Stimulated activated naive CD8-positive, alpha-beta T cell treated with anti-CD3 and anti-CD28 coated beads, Interleukin-15, Interleukin-2, amounts not matched to agents 100 ng/mL and 50 ng/mL, for 24 hours (primary cell): ENCODE results near the gene DRC3.

Source experiments
- H3K27ac Mint-ChIP-seq: one replicate; pipeline ENCODE4 v1.8.0; 2021; ENCODE audit warnings: mild to moderate bottlenecking, mixed read lengths
- H3K27me3 Mint-ChIP-seq: one replicate; pipeline ENCODE4 v1.8.0; 2021; ENCODE audit warnings: mixed read lengths
- H3K36me3 Mint-ChIP-seq: one replicate; pipeline ENCODE4 v1.8.0; 2021; ENCODE audit warnings: low read depth, mixed read lengths
- H3K4me1 Mint-ChIP-seq: one replicate; pipeline ENCODE4 v1.8.0; 2021; ENCODE audit warnings: low read depth, mixed read lengths
- H3K4me3 Mint-ChIP-seq: one replicate; pipeline ENCODE4 v1.8.0; 2021; ENCODE audit warnings: mild to moderate bottlenecking, mixed read lengths
- H3K9me3 Mint-ChIP-seq: one replicate; pipeline ENCODE4 v1.8.0; 2021; ENCODE audit warnings: mixed read lengths

DRC3 gene

DNA sequence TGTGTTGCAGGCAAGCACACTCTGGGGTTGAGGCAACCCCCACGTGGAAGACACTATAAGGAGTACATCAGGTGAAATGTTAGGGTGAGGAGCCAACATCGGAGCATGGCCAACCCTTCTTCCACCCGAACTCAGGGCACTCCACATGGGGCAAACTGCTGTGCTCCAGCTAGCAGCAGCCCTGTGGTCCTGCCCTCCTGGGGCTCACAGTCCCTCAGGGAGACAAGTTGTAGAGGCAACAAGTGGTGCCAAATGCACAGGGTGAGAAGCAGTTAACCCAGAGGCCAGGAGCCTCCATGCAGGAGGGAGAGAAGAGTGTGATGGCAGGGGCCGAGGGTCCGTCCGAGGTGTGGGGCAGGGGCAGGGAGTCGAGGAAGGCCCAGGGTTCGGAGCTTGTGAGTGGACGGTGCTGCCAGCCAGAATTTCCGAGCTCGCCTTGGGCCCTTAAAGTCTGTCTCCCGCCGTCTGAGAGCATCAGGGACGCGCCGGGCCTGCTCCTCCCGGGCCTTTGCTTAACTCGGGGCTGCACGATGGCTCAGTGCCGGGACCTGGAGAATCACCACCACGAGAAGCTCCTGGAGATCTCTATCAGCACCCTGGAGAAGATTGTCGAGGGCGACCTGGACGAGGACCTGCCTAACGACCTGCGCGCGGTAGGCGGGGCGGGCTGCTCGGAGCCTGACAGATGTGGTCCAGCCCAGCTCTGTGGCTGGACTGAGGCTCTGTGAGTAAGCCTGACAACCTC, 34.0 kb downstream of the DRC3 start:
- H3K9me3 Mint-ChIP-seq, result no peaks in the 10 kb centered on the region
- H3K4me1 Mint-ChIP-seq, result no peaks in the 10 kb centered on the region
- H3K4me3 Mint-ChIP-seq, result no peak overlapping the region
- H3K27ac Mint-ChIP-seq, result no peak overlapping the region
- peaks cover 8% of the 10 kb centered on the region for H3K36me3 Mint-ChIP-seq
- H3K27me3 Mint-ChIP-seq, result no peaks in the 10 kb centered on the region

DNA sequence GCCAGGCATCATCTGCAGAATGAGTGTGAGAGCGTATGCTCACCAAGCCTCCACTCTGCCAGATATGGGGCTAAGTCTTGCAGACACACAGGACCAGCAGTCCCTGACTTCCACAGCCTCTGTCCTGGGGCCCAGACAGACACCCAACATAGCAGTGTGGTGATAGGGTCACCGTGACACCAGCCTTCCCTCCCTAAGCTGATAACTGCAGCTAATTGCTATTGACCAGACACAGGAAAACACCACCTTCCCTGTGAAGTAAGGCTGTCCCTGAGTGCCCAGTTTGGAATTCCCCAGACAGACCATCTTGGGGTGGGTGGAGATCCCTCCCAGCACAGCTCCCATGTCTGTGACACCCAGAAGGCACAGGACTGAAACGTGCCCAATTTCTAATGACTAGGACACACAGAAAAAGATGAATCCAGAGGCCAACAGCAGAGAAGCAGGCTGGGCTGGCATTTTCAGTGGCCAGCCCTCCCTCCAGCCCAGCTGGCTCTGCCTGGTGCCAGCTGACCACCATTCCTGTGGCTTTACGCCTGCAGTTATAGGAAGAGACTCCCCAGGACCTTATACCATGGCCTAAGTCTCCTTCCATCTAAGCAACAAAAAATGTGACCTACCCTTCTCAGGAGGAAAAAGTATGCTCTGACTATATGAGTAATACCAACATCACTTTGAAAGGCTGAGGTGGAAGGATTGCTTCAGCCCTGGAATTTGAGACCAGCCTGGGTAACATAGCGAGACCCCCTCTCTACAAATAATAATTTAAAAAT, 36.0 kb downstream of the DRC3 start:
- no peaks in the 10 kb centered on the region for H3K4me1 Mint-ChIP-seq
- no peak overlapping the region for H3K4me3 Mint-ChIP-seq
- peaks cover 17% of the 10 kb centered on the region for H3K36me3 Mint-ChIP-seq
- H3K27ac Mint-ChIP-seq, result no peak overlapping the region
- H3K27me3 Mint-ChIP-seq, result no peaks in the 10 kb centered on the region
- H3K9me3 Mint-ChIP-seq, result no peaks in the 10 kb centered on the region

DNA sequence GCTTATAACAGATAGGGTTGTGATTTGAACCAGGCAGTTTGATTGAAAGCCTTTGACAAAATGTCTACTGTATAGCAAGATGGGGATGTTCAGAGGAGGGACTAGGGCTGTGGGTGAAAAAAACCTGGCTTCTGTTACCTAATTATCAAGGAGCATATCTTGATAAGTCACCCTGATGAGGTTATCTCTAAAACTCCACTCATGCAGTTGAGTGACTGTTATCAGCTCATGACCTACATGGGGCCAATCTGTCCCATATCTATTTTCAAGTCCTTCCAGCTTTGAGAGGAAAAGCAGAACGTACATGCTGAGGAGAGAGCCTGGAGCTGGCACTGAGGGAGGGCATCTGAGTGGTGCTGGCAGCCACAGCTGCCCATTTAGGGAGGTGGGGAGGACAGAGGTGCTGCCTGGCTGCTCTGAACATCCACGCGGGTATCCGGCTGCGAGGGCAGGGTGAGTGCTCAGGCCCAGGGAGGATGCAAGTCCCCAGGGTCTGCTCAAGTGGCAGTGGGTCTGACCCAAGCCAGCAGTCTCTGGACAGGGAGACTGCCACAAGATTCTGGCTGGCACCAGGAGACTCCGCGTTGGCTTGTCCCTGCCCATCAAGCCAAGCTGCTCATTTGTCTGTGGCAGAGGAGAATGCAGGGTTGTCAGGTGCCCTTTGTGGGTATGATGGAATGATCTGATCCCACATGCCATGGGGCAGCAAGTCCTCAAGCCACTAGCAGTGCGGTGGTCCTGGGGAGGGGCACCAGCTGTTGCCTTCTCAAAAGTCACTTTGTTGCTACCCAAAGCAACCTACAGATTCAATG, 37.2 kb downstream of the DRC3 start:
- H3K4me3 Mint-ChIP-seq, result no peak overlapping the region
- H3K27ac Mint-ChIP-seq, result no peak overlapping the region
- no peaks in the 10 kb centered on the region for H3K27me3 Mint-ChIP-seq
- H3K36me3 Mint-ChIP-seq, result peaks cover 17% of the 10 kb centered on the region
- H3K9me3 Mint-ChIP-seq, result no peaks in the 10 kb centered on the region
- H3K4me1 Mint-ChIP-seq, result no peaks in the 10 kb centered on the region

DNA sequence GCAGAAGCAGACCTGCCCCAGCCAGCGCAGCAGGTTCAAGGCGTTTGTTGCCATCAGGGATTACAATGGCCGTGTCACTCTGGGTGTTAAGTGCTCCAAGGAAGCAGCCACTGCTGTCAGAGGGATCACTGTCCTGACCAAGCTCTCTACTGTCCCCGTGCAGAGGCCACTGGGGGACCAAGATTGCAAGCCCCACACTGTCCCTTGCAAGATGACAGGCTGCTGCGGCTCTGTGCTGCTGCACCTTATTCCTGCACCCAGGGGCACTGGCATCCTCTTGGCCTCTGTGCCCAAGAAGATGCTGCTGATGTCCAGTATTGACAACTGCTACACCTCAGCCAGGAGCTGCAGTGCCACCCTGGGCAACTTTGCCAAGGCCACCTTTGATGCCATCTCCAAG, 38.6 kb downstream of the DRC3 start:
- Mint-ChIP-seq H3K27ac (no peak overlapping the region), H3K36me3 (peaks cover 22% of the 10 kb centered on the region), H3K27me3 (no peaks in the 10 kb centered on the region), H3K4me3 (no peak overlapping the region), H3K4me1 (no peaks in the 10 kb centered on the region), H3K9me3 (no peaks in the 10 kb centered on the region)

DNA sequence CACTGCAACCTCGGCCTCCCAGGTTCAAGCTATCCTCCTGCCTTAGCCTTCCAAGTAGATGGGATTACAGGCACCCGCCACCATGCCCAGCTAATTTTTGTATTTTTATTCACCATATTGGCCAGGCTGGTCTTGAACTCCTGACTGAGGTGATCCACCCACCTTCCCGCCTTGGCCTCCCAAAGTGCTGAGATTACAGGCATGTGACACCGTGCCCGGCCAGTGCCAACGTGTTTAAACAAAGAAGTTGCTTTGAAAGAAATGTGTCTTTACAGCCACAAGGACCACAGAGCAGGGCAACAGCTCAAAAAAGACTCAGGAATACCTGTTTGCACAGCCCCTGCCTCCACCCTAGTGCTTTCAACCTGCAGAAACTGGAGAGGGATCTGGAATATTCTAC, 41.3 kb downstream of the DRC3 start:
- no peaks in the 10 kb centered on the region for H3K9me3 Mint-ChIP-seq
- H3K36me3 Mint-ChIP-seq, result peaks cover 25% of the 10 kb centered on the region

DNA sequence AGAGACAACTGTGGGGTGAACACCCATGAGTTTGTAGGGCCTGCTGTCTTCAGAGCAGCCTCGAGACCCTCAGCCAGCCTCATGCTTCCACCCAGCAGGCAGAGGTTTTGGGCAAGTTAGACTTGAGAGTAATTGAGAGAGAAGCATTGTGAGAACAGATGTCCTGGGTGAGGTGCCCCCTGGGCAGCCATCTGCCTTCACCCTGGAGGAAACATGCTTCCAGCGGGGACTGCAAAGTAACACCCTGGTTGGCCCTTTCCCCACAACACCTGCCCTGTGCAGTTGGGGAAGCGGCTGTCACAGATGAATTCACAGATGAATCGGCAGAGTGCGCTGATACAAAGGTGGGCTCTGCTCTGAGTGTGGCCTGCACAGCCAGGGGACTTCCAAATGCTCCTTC, 42.9 kb downstream of the DRC3 start:
- H3K36me3 Mint-ChIP-seq, result peaks cover 27% of the 10 kb centered on the region
- H3K4me3 Mint-ChIP-seq, result no peak overlapping the region
- no peaks in the 10 kb centered on the region for H3K4me1 Mint-ChIP-seq
- no peak overlapping the region for H3K27ac Mint-ChIP-seq
- no peaks in the 10 kb centered on the region for H3K27me3 Mint-ChIP-seq
- H3K9me3 Mint-ChIP-seq, result no peaks in the 10 kb centered on the region

More for the DNA sequence above, 41.3 kb downstream of the DRC3 start:
- no peaks in the 10 kb centered on the region for H3K27me3 Mint-ChIP-seq
- no peak overlapping the region for H3K4me3 Mint-ChIP-seq
- no peak overlapping the region for H3K27ac Mint-ChIP-seq
- no peaks in the 10 kb centered on the region for H3K4me1 Mint-ChIP-seq

DNA sequence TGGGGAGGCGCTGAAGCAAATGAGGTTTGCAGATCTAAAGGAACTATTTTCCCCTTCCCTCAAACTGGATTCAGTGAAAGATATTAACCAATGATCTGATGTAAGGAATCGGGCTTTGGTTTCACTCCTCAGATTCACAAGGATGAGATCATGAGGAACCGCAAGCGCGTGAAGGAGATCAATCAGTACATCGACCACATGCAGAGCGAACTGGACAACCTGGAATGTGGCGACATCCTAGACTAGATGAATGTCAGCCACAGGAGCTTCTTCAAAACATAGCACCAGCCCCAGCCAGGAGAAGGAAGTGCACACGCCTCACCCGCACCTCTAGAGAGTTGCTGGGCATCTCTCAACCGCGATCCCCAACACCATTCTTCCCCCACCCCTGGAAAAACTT, 43.8 kb downstream of the DRC3 start:
- Mint-ChIP-seq H3K4me1 (no peaks in the 10 kb centered on the region), H3K4me3 (no peak overlapping the region), H3K27ac (no peak overlapping the region), H3K27me3 (no peaks in the 10 kb centered on the region), H3K9me3 (no peaks in the 10 kb centered on the region), H3K36me3 (peaks cover 27% of the 10 kb centered on the region)

DNA sequence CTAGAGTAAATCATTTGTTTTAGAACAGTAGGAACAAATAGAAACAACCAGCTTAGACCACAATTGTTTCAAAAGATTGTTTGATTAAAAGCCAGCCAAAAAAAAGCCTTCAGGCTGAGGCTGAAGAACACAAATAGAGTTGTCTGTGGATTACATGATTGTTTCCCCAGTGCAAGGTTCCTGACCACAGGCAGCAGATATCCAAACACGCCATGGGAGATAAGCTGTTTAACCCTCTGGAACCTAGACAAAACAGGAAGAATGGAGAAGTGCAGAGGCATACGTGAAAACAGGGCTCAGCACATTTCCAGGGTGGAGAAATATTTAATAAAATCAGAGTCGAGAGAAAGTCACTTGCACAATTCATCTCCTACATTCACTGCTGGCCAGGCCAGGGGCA, 45.3 kb downstream of the DRC3 start:
- H3K36me3 Mint-ChIP-seq, result peaks cover 23% of the 10 kb centered on the region
- H3K4me1 Mint-ChIP-seq, result no peaks in the 10 kb centered on the region
- no peaks in the 10 kb centered on the region for H3K27me3 Mint-ChIP-seq
- H3K4me3 Mint-ChIP-seq, result no peak overlapping the region
- no peak overlapping the region for H3K27ac Mint-ChIP-seq
- H3K9me3 Mint-ChIP-seq, result no peaks in the 10 kb centered on the region

DNA sequence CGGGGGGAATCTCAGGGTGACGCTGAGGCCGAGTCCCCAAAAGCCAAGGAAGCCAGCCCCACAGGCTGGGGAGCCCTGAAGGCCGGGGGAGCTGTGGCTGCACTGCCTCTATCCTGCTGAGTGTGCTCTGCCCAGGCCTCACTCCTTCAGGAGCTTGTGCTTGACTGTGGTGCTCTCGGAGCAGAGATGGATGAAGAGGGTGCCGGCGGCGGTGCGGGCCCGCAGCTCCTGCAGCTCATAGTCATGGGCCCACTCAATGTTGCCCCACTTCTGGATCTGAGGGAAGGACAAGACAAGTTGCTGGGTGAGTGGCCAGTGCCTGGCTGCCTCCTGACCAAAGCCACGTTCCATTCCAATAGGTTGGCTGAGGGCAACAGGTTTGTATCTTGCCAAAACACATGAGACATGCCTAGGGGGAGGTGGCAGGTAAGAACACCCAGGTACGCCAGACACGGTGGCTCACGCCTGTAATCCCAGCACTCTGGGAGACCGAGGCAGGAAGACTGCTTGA, 45.8 kb downstream of the DRC3 start:
- Mint-ChIP-seq H3K36me3 (peaks cover 21% of the 10 kb centered on the region), H3K9me3 (no peaks in the 10 kb centered on the region), H3K4me1 (no peaks in the 10 kb centered on the region), H3K27ac (no peak overlapping the region), H3K4me3 (no peak overlapping the region), H3K27me3 (no peaks in the 10 kb centered on the region)

DNA sequence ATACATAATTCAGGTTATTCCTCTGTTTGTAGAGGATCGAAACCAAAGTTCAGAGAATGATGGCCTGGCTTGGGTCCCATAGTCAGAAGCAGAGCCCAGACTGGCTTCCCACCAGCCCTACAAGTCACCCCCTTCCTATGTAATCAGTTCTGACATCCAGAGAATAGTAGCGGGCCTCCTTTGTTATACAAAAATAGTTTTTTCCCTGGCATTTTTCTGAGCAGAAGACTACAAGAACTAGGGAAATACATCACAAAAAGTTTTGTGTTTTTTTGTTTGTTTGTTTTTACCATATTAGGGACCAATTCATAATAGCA, 47.1 kb downstream of the DRC3 start:
- Mint-ChIP-seq H3K4me3 (no peak overlapping the region), H3K9me3 (no peaks in the 10 kb centered on the region), H3K4me1 (no peaks in the 10 kb centered on the region), H3K27me3 (no peaks in the 10 kb centered on the region), H3K36me3 (peaks cover 29% of the 10 kb centered on the region), H3K27ac (no peak overlapping the region)

DNA sequence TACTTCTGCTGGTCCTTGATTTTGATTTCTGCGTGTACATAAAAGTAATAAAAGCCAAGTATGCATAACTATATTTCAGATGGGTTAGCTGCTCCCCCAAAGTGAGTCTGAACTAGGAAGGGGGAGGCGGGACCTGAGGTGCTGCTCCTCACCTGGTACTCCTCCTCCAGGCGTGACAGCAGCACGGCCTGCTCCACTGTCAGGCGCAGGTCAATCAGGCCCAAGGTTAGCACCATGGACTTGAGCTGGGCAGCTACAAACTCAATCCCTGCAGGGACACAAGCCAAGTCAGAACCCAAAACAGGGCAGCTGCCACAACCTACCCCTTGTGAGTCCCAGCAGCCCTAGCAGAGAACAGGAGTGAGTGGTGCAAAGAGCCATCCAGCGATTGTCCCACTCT, 48.3 kb downstream of the DRC3 start:
- Mint-ChIP-seq H3K36me3 (peaks cover 31% of the 10 kb centered on the region), H3K27me3 (no peaks in the 10 kb centered on the region), H3K4me3 (no peak overlapping the region), H3K27ac (no peak overlapping the region), H3K9me3 (no peaks in the 10 kb centered on the region), H3K4me1 (peaks cover 11% of the 10 kb centered on the region)

DNA sequence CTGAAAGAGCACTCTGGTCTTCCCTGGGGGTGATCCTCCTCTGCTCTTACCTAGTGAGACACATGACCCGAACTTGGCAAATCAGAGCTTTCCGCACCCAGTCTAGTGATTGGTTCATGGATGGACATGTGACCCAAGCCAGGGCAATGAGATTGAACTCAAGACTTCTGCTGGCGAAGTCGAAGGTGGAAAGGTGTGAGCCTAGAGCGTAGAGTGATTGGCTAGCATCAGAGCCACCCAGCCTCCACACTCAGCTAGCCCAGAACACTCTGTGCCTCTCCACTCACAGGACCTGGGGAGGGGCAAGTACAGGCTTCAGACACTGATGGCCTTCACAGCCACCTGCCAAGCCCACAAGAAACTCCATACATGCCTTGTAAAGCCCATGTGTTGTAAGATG, 48.7 kb downstream of the DRC3 start:
- H3K4me3 Mint-ChIP-seq, result no peak overlapping the region
- no peak overlapping the region for H3K27ac Mint-ChIP-seq
- no peaks in the 10 kb centered on the region for H3K27me3 Mint-ChIP-seq
- no peaks in the 10 kb centered on the region for H3K9me3 Mint-ChIP-seq
- peaks cover 27% of the 10 kb centered on the region for H3K36me3 Mint-ChIP-seq
- H3K4me1 Mint-ChIP-seq, result peaks cover 15% of the 10 kb centered on the region

DNA sequence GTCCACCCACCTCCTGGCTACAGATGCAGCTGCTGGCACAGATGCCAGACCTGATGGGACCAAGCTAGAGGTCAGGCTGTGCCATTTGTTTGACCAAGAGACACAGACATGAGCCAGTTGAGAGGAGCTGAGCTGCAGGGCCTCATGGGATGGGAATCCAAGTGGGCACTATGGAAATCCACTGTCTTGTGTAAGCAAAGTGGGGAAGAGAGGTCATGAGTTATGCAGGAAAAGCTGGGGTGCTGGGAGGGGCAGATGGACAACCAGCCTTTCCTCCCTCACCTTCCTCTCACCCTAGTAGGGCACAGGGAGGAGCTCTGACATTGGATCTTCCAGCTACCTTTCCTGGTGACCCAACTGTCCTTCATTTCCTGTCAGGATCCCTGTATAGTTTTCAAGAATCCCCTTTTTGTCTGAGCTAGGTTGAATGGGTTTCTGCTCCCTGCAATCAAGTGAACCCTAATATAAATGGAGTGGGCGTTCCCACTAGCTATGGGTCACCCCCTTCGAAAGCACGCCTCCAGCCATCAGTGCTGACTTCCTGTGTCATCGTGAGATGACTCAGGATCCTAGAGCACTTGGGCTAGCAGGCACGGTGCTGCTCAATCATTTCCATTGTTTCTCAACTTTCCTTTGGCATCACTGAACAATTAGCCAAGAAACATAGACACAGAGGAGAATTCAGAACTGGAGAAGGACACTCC, 52.7 kb downstream of the DRC3 start:
- Mint-ChIP-seq H3K36me3 (peaks cover 14% of the 10 kb centered on the region), H3K9me3 (no peaks in the 10 kb centered on the region), H3K4me1 (peaks cover 20% of the 10 kb centered on the region), H3K27ac (peak overlapping the region; percentile 53), H3K4me3 (no peak overlapping the region), H3K27me3 (no peaks in the 10 kb centered on the region)

DNA sequence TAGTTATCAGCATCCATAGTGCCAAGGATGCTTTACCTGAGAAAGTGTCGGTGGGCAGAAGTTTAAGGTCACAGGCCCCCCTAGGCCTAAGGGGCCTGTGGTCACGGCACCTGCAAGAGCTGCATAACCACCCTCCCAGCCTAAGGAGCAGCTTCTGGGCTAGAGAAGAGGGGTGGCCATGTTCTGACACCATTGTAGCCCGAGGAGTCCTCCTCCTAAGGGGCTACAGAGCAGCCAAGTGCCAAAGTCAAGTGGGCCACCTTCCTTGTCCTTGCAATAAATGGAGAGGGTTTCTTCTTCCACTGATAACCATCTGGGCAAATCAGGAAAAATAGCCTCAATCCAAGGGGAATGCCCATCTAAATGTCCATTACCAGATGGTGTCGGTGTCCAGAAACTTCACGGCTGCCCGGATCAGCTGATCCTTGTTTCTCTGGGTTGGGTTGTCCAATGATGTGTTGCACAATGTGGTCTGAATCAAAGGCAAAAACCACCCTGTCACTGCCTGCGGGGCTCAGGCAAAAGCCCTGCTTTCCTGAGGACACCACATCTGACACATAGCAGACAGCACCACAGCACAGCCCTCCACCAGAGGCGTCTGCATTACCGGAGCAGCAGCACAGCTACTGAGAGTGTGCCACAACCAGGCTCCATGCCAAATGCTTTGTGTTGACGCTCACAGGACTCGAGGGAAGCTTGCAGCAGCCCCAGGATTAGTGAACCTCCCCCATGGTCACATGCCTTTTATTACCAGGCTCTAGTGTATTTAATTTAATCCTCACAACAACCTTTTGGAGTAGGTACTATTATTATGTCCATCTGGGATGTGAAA, 53.5 kb downstream of the DRC3 start:
- H3K27me3 Mint-ChIP-seq, result no peaks in the 10 kb centered on the region
- H3K4me3 Mint-ChIP-seq, result no peak overlapping the region
- H3K4me1 Mint-ChIP-seq, result peaks cover 20% of the 10 kb centered on the region
- peaks cover 14% of the 10 kb centered on the region for H3K36me3 Mint-ChIP-seq
- H3K9me3 Mint-ChIP-seq, result no peaks in the 10 kb centered on the region
- H3K27ac Mint-ChIP-seq, result peak overlapping the region; percentile 53
